Mesendoderm (in vitro differentiated cells): ENCODE results near the gene MRPL23.

Experiments used
- DNase-seq: peaks from one replicate; pipeline ENCODE4 v3.0.0; 2013
- H2AK5ac ChIP-seq: 2 replicates; pipeline ENCODE4 v1.6.1; 2013; ENCODE audit warnings: low read length, inconsistent platforms
- H2BK120ac ChIP-seq: 2 replicates; pipeline ENCODE4 v1.6.1; 2013; ENCODE audit warnings: low read depth, mild to moderate bottlenecking, low read length, moderate library complexity, mixed read lengths
- H2BK15ac ChIP-seq: replicated peaks from 2 replicates; pipeline ENCODE4 v1.6.1; 2013; ENCODE audit warnings: low read depth, mild to moderate bottlenecking, moderate library complexity
- H2BK5ac ChIP-seq: 2 replicates; pipeline ENCODE4 v1.6.1; 2013; ENCODE audit warnings: low read length, inconsistent platforms
- H3K18ac ChIP-seq: 2 replicates; pipeline ENCODE4 v1.6.1; 2013; ENCODE audit warnings: mild to moderate bottlenecking, low read length, mixed read lengths
- H3K23ac ChIP-seq: one replicate; pipeline ENCODE4 v1.6.1; 2013; ENCODE audit warnings: low read length
- H3K27ac ChIP-seq: 2 replicates; pipeline ENCODE4 v1.5.1; 2013; ENCODE audit warnings: low read depth, mild to moderate bottlenecking, inconsistent platforms, low read length, moderate library complexity
- H3K27me3 ChIP-seq: 2 replicates; pipeline ENCODE4 v1.6.1; 2013; ENCODE audit warnings: low read length, control low read depth, mild to moderate bottlenecking, inconsistent platforms; ENCODE audit not compliant: insufficient read depth, poor library complexity
- H3K36me3 ChIP-seq: 2 replicates; pipeline ENCODE4 v1.6.1; 2013; ENCODE audit warnings: low read length, inconsistent platforms; ENCODE audit not compliant: control insufficient read depth, insufficient read depth
- H3K4ac ChIP-seq: one replicate; pipeline ENCODE4 v1.6.1; 2013; ENCODE audit warnings: low read depth, mild to moderate bottlenecking, low read length, moderate library complexity
- H3K4me1 ChIP-seq: 2 replicates; pipeline ENCODE4 v1.6.1; 2013; ENCODE audit warnings: low read depth, low read length, inconsistent platforms; ENCODE audit not compliant: control insufficient read depth
- H3K4me2 ChIP-seq: 2 replicates; pipeline ENCODE4 v1.6.1; 2013; ENCODE audit warnings: low read length
- H3K4me3 ChIP-seq: 2 replicates; pipeline ENCODE4 v1.5.1; 2013; ENCODE audit warnings: mild to moderate bottlenecking, low read length
- H3K56ac ChIP-seq: one replicate; pipeline ENCODE4 v1.6.1; 2013; ENCODE audit warnings: low read length
- H3K79me1 ChIP-seq: 2 replicates; pipeline ENCODE4 v1.6.1; 2013; ENCODE audit warnings: low read length, inconsistent platforms
- H3K79me2 ChIP-seq: 2 replicates; pipeline ENCODE4 v1.6.1; 2013; ENCODE audit warnings: mild to moderate bottlenecking, low read length; ENCODE audit not compliant: control insufficient read depth, insufficient read depth
- H3K9ac ChIP-seq: 2 replicates; pipeline ENCODE4 v1.6.1; 2013; ENCODE audit warnings: low read length, inconsistent platforms
- H4K5ac ChIP-seq: one replicate; pipeline ENCODE4 v1.6.1; 2013; ENCODE audit warnings: low read length
- H4K8ac ChIP-seq: one replicate; pipeline ENCODE4 v1.6.1; 2013; ENCODE audit warnings: low read depth, mild to moderate bottlenecking, control low read depth, low read length, moderate library complexity
- WGBS: extraction: QIAGEN DNeasy Blood & Tissue Kit; methylation state at CpG from one replicate; pipeline ENCODE4 v1.1.7; 2013; ENCODE audit warnings: low lambda C conversion rate, missing lambda C conversion rate; ENCODE audit not compliant: insufficient coverage; ENCODE audit errors: extremely low coverage; 5-methylcytosine and 5-hydroxymethylcytosine counted together

Gene MRPL23

DNA sequence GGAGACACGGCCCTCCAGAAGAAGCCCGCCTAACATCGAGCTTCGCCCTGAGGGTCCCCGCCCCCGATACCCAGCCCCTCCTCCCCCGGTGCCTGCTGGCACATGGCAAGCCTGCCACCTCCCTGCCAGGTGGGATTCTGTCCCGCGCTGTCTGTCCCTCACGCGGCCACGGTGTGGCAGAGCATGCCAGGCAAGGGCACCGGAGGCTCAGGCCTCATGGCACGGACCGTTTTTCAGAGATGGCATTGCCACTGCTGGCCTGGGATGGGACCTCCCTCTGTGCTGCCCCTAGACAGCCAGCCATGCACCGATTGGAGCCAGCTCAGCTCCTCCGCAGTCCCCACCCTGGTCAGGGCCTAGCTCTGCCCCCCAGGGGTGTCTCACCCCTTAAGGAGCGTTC is 19.4 kb downstream of the MRPL23 start:
- no peaks in the 10 kb centered on the region for H3K79me1 ChIP-seq
- H3K4me2 ChIP-seq = no peak overlapping the region
- no peak overlapping the region for H3K4me3 ChIP-seq
- H2AK5ac ChIP-seq = no peak overlapping the region
- no peak overlapping the region for H3K18ac ChIP-seq
- H4K5ac ChIP-seq = no peak overlapping the region
- no peak for DNase-seq
- no peak overlapping the region for H3K27ac ChIP-seq
- no peaks in the 10 kb centered on the region for H3K4me1 ChIP-seq
- no peaks in the 10 kb centered on the region for H3K36me3 ChIP-seq
- H3K56ac ChIP-seq = no peak overlapping the region
- no peak overlapping the region for H3K4ac ChIP-seq
- H4K8ac ChIP-seq = no peak overlapping the region
- H3K79me2 ChIP-seq = no peaks in the 10 kb centered on the region
- no peak overlapping the region for H2BK120ac ChIP-seq
- no peaks in the 10 kb centered on the region for H3K27me3 ChIP-seq
- no peak overlapping the region for H2BK15ac ChIP-seq
- no peak overlapping the region for H3K9ac ChIP-seq
- WGBS = no CpG with 5 or more reads among the region's 18 CpGs
- no peak overlapping the region for H3K23ac ChIP-seq
- H2BK5ac ChIP-seq = no peak overlapping the region

DNA sequence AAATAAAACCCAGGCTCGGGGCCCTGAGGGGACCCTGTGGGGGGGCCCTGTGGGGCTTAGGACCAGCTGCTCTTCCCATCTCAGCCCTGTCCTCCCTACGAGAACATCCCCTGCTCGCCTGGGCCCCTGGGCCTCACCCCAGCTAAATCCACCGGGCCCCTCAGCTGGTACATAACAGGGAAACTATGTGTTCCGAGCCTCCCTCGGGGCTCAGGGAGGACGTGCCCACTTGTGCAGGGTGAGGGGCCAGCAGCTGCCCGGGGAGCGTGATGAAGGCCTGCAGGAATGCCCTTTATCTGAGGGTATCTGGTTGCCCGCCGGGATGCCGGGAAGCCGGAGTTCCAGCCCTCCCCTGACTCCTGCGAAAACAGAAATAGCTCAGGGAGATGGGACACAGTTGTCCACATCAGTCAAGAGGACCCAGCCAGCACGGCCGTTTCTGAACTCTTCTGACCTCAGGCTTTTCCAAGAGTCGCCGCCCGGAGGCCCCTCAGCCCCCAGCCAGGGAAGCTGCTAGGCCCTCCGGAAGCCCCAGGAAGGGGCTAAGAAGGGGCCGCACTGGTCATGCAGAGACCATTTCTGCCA is 20.6 kb downstream of the MRPL23 start:
- H2BK5ac ChIP-seq = no peak overlapping the region
- H3K4ac ChIP-seq = no peak overlapping the region
- DNase-seq = no peak
- no peak overlapping the region for H2BK120ac ChIP-seq
- no CpG with 5 or more reads among the region's 21 CpGs for WGBS
- H3K27ac ChIP-seq = no peak overlapping the region
- no peaks in the 10 kb centered on the region for H3K79me1 ChIP-seq
- H2BK15ac ChIP-seq = no peak overlapping the region
- no peaks in the 10 kb centered on the region for H3K36me3 ChIP-seq
- H3K4me1 ChIP-seq = no peaks in the 10 kb centered on the region
- no peak overlapping the region for H3K4me2 ChIP-seq
- no peak overlapping the region for H3K56ac ChIP-seq
- no peaks in the 10 kb centered on the region for H3K27me3 ChIP-seq
- H4K5ac ChIP-seq = no peak overlapping the region
- no peak overlapping the region for H3K4me3 ChIP-seq
- H2AK5ac ChIP-seq = no peak overlapping the region
- H3K23ac ChIP-seq = no peak overlapping the region
- H3K9ac ChIP-seq = no peak overlapping the region
- H3K79me2 ChIP-seq = no peaks in the 10 kb centered on the region
- H4K8ac ChIP-seq = no peak overlapping the region
- H3K18ac ChIP-seq = no peak overlapping the region

DNA sequence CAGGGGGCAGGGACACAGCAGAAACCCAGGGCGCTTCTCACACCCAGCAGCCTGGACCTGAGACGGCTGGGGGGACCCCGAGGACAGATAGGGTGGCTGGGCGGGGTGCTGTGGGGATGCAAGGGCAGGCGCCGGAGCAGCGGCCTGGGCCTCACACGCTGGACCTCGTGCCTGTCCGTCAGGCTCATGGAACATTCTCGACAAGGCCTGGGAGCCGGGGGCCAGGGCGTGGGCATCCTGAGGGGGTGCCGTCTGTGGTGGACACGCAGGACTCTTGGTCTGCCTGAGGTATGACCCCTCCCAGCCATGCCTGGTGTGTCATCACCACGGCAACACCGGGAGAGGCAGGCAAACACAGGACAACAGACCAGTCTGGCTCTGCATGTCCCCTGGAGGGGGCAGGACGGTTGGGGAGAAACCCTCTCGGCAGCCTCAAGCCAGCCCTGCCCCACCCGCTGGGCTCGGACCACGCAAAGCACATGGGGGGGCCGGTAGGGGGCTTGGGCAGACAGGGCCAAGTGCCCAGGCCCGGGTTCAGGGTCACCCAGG is 21.4 kb downstream of the MRPL23 start:
- no peak for DNase-seq
- Histone ChIP-seq H3K27me3 (no peaks in the 10 kb centered on the region), H3K36me3 (no peaks in the 10 kb centered on the region), H3K18ac (no peak overlapping the region), H3K56ac (no peak overlapping the region), H2BK15ac (no peak overlapping the region), H3K27ac (no peak overlapping the region), H3K4me1 (no peaks in the 10 kb centered on the region), H3K4me2 (no peak overlapping the region), H2AK5ac (no peak overlapping the region), H2BK120ac (no peak overlapping the region), H4K5ac (no peak overlapping the region), H3K79me2 (no peaks in the 10 kb centered on the region), H3K23ac (no peak overlapping the region), H3K4ac (no peak overlapping the region), H3K4me3 (no peak overlapping the region), H3K79me1 (no peaks in the 10 kb centered on the region), H4K8ac (no peak overlapping the region), H3K9ac (no peak overlapping the region), H2BK5ac (no peak overlapping the region)
- no CpG with 5 or more reads among the region's 24 CpGs for WGBS

DNA sequence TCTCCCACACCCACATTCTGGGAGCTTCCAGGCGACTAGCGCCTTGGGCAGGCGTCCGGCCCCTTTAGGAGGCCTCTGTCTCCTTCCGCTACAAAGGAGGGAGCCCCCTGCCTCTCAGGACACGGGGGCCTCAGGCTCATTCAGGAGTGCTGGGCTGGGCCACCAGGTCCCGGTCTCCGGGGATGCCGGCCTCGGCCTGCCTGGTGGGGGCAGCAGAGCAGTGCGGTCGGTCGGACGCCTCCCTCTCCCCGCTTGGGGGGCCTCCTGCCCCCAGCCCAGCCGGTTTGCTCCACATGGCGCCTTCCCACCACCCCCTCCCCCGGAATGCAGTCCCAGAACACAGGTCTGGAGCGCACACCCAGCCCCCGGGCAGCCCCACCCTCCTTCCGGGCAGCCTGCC is 21.9 kb downstream of the MRPL23 start:
- no peak overlapping the region for H3K4me3 ChIP-seq
- no peak overlapping the region for H3K9ac ChIP-seq
- no peak overlapping the region for H4K5ac ChIP-seq
- H4K8ac ChIP-seq = no peak overlapping the region
- H2BK120ac ChIP-seq = no peak overlapping the region
- no peaks in the 10 kb centered on the region for H3K4me1 ChIP-seq
- no peak overlapping the region for H2BK5ac ChIP-seq
- no peaks in the 10 kb centered on the region for H3K79me1 ChIP-seq
- H3K23ac ChIP-seq = no peak overlapping the region
- H2BK15ac ChIP-seq = no peak overlapping the region
- no peak overlapping the region for H3K56ac ChIP-seq
- no peak overlapping the region for H3K4me2 ChIP-seq
- no peaks in the 10 kb centered on the region for H3K79me2 ChIP-seq
- no peak overlapping the region for H3K27ac ChIP-seq
- no peak overlapping the region for H3K18ac ChIP-seq
- WGBS = no CpG with 5 or more reads among the region's 21 CpGs
- no peaks in the 10 kb centered on the region for H3K27me3 ChIP-seq
- DNase-seq = no peak
- H3K36me3 ChIP-seq = no peaks in the 10 kb centered on the region
- no peak overlapping the region for H3K4ac ChIP-seq
- no peak overlapping the region for H2AK5ac ChIP-seq

DNA sequence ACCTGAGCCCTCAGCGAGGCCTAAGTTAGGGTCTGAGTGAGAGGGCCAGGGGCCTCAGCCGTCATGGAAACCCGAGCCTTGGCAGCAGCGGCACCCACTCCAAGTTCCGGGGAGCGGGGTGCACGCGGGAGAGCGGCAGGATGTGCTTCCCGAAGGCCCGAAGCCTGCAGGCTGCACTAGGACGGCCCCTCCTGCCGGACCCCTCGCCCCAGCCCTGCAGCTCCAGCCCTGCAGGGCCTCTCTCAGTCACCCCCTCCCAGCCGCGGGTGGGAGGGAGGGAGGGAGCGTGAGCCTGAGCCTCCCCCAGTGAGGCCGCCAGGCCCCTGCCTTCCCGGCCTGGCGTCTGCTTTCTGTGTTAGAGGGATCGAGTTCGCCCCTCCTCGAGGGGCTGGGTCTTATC is 22.6 kb downstream of the MRPL23 start:
- no peak overlapping the region for H2AK5ac ChIP-seq
- no peak for DNase-seq
- no peak overlapping the region for H2BK120ac ChIP-seq
- no peaks in the 10 kb centered on the region for H3K36me3 ChIP-seq
- H3K4ac ChIP-seq = no peak overlapping the region
- H3K79me1 ChIP-seq = no peaks in the 10 kb centered on the region
- no peak overlapping the region for H3K56ac ChIP-seq
- no peak overlapping the region for H4K5ac ChIP-seq
- no peak overlapping the region for H3K4me3 ChIP-seq
- H2BK15ac ChIP-seq = no peak overlapping the region
- WGBS = no CpG with 5 or more reads among the region's 23 CpGs
- no peak overlapping the region for H2BK5ac ChIP-seq
- H3K27me3 ChIP-seq = no peaks in the 10 kb centered on the region
- H4K8ac ChIP-seq = no peak overlapping the region
- no peak overlapping the region for H3K4me2 ChIP-seq
- no peak overlapping the region for H3K23ac ChIP-seq
- no peak overlapping the region for H3K27ac ChIP-seq
- no peaks in the 10 kb centered on the region for H3K4me1 ChIP-seq
- H3K79me2 ChIP-seq = no peaks in the 10 kb centered on the region
- H3K9ac ChIP-seq = no peak overlapping the region
- no peak overlapping the region for H3K18ac ChIP-seq

DNA sequence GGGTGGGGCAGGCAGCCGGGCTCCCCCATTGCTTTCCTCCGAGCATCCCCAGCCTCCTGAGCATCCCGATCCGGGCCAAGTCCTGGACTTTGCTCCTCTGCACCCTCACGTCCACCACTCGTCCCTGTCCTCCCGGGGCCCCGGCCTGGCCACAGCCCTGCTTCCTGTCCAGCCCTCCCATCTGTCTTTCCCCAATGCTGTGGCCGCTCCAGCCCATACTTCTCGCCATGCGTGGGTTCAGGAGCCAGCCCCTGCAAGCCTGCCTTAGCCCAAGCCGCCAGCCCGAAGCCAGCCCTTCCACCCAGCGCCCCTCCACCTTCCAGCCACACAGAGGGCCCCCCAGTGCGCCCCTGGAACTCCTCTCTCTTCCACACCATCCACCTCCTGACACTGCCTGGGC is 23.8 kb downstream of the MRPL23 start:
- no peak overlapping the region for H3K18ac ChIP-seq
- no peak overlapping the region for H3K23ac ChIP-seq
- H3K56ac ChIP-seq = no peak overlapping the region
- H3K27me3 ChIP-seq = no peaks in the 10 kb centered on the region
- H3K27ac ChIP-seq = no peak overlapping the region
- H3K4me1 ChIP-seq = no peaks in the 10 kb centered on the region
- H3K79me2 ChIP-seq = no peaks in the 10 kb centered on the region
- no peaks in the 10 kb centered on the region for H3K79me1 ChIP-seq
- H2BK120ac ChIP-seq = no peak overlapping the region
- WGBS = no CpG with 5 or more reads among the region's 15 CpGs
- no peak overlapping the region for H2BK5ac ChIP-seq
- H4K5ac ChIP-seq = no peak overlapping the region
- no peak overlapping the region for H4K8ac ChIP-seq
- no peak overlapping the region for H3K4ac ChIP-seq
- H3K36me3 ChIP-seq = no peaks in the 10 kb centered on the region
- no peak overlapping the region for H2AK5ac ChIP-seq
- H2BK15ac ChIP-seq = no peak overlapping the region
- H3K9ac ChIP-seq = no peak overlapping the region
- H3K4me2 ChIP-seq = no peak overlapping the region
- H3K4me3 ChIP-seq = no peak overlapping the region
- no peak for DNase-seq
